ENCODE data around the gene DEPDC5. TPM values are rescaled to one million over a fixed set of nuclear protein-coding genes. Genes with fewer than 3 reads are reported as not detected.

Gene DEPDC5
- total RNA-seq, 2 donors from 2014 or later, result 31.9 to 43.2 TPM

- no peak for TF ChIP-seq CTCF (conservative IDR thresholded peaks at IDR 0.05)
- H3K4me1 ChIP-seq (ENCODE audit: control insufficient read depth, insufficient read depth, low read length), result no peaks in the 10 kb centered on the region
- H3K27me3 Mint-ChIP-seq (ENCODE audit: insufficient read depth), result peaks cover 2% of the 10 kb centered on the region
- no peak overlapping the region for H3K4me3 ChIP-seq (ENCODE audit: low read length)
- no peaks in the 10 kb centered on the region for H3K36me3 ChIP-seq (ENCODE audit: control insufficient read depth, insufficient read depth, low read length)
- H3K4me3 Mint-ChIP-seq, result no peak overlapping the region
- H3K4me1 Mint-ChIP-seq, result peaks cover 3% of the 10 kb centered on the region
- no peaks in the 10 kb centered on the region for H3K9me3 ChIP-seq (ENCODE audit: control insufficient read depth, low read length)
- WGBS, 2 experiments (ENCODE audit: insufficient coverage in 1 of 2, insufficient read length in 1 of 2), result 76 to 91% methylated on average over 6 to 8 of the region's 8 CpGs
- no peaks in the 10 kb centered on the region for H3K9me3 Mint-ChIP-seq
- H3K9ac ChIP-seq (ENCODE audit: extremely low read depth, low read length, poor library complexity, severe bottlenecking), result no peak overlapping the region
- no peak overlapping the region for H3K27ac Mint-ChIP-seq
- no peaks in the 10 kb centered on the region for H3K27me3 ChIP-seq (ENCODE audit: control insufficient read depth, insufficient read depth, low read length, poor library complexity, severe bottlenecking)
- H3K27ac ChIP-seq (ENCODE audit: low read depth, low read length), result no peak overlapping the region
- DNase-seq, result no peak
- no peaks in the 10 kb centered on the region for H3K36me3 Mint-ChIP-seq (ENCODE audit: low read depth)
Observed at GRCh38 chr22:31938296-31938695, 184.5 kb downstream of the DEPDC5 start.

GRCh38 chr22:31940506-31940905 lies 186.7 kb downstream of the DEPDC5 start:
- no peak for TF ChIP-seq CTCF (conservative IDR thresholded peaks at IDR 0.05)
- H3K4me1 Mint-ChIP-seq, result peaks cover 3% of the 10 kb centered on the region
- 89 to 95% methylated on average over 8 to 9 of the region's 9 CpGs for WGBS, 2 experiments (ENCODE audit: insufficient coverage in 1 of 2, insufficient read length in 1 of 2)
- Histone ChIP-seq H3K9ac (ENCODE audit: extremely low read depth, low read length, poor library complexity, severe bottlenecking) (no peak overlapping the region), H3K9me3 (ENCODE audit: control insufficient read depth, low read length) (no peaks in the 10 kb centered on the region), H3K36me3 (ENCODE audit: control insufficient read depth, insufficient read depth, low read length) (no peaks in the 10 kb centered on the region), H3K27ac (ENCODE audit: low read depth, low read length) (no peak overlapping the region), H3K27me3 (ENCODE audit: control insufficient read depth, insufficient read depth, low read length, poor library complexity, severe bottlenecking) (no peaks in the 10 kb centered on the region), H3K4me1 (ENCODE audit: control insufficient read depth, insufficient read depth, low read length) (no peaks in the 10 kb centered on the region), H3K4me3 (ENCODE audit: low read length) (no peak overlapping the region)
- peaks cover 2% of the 10 kb centered on the region for H3K27me3 Mint-ChIP-seq (ENCODE audit: insufficient read depth)
- H3K27ac Mint-ChIP-seq, result no peak overlapping the region
- H3K4me3 Mint-ChIP-seq, result no peak overlapping the region
- H3K36me3 Mint-ChIP-seq (ENCODE audit: low read depth), result no peaks in the 10 kb centered on the region
- DNase-seq, result no peak
- H3K9me3 Mint-ChIP-seq, result no peaks in the 10 kb centered on the region

GRCh38 chr22:31942091-31942490 lies 188.3 kb downstream of the DEPDC5 start:
- H3K36me3 Mint-ChIP-seq (ENCODE audit: low read depth), result no peaks in the 10 kb centered on the region
- no peak overlapping the region for H3K27ac Mint-ChIP-seq
- Histone ChIP-seq H3K4me1 (ENCODE audit: control insufficient read depth, insufficient read depth, low read length) (no peaks in the 10 kb centered on the region), H3K27ac (ENCODE audit: low read depth, low read length) (no peak overlapping the region), H3K27me3 (ENCODE audit: control insufficient read depth, insufficient read depth, low read length, poor library complexity, severe bottlenecking) (no peaks in the 10 kb centered on the region), H3K36me3 (ENCODE audit: control insufficient read depth, insufficient read depth, low read length) (peaks cover 3% of the 10 kb centered on the region), H3K4me3 (ENCODE audit: low read length) (no peak overlapping the region), H3K9ac (ENCODE audit: extremely low read depth, low read length, poor library complexity, severe bottlenecking) (no peak overlapping the region), H3K9me3 (ENCODE audit: control insufficient read depth, low read length) (no peaks in the 10 kb centered on the region)
- no peak for TF ChIP-seq CTCF (conservative IDR thresholded peaks at IDR 0.05)
- no peak for DNase-seq
- no peaks in the 10 kb centered on the region for H3K4me1 Mint-ChIP-seq
- H3K27me3 Mint-ChIP-seq (ENCODE audit: insufficient read depth), result peaks cover 2% of the 10 kb centered on the region
- 91 to 94% methylated on average over 5 of the region's 5 CpGs for WGBS, 2 experiments (ENCODE audit: insufficient coverage in 1 of 2, insufficient read length in 1 of 2)
- H3K9me3 Mint-ChIP-seq, result no peaks in the 10 kb centered on the region
- H3K4me3 Mint-ChIP-seq, result no peak overlapping the region
